HG02610 (cell line): ENCODE measurements around the gene TACR2.

Source experiments
- ATAC-seq: cut with Tn5 transposase; IDR thresholded peaks from one replicate; pipeline ENCODE4 v1.9.1; 2021; ENCODE audit warnings: mild to moderate bottlenecking, moderate library complexity; ENCODE audit not compliant: unreplicated experiment

TACR2 gene

DNA sequence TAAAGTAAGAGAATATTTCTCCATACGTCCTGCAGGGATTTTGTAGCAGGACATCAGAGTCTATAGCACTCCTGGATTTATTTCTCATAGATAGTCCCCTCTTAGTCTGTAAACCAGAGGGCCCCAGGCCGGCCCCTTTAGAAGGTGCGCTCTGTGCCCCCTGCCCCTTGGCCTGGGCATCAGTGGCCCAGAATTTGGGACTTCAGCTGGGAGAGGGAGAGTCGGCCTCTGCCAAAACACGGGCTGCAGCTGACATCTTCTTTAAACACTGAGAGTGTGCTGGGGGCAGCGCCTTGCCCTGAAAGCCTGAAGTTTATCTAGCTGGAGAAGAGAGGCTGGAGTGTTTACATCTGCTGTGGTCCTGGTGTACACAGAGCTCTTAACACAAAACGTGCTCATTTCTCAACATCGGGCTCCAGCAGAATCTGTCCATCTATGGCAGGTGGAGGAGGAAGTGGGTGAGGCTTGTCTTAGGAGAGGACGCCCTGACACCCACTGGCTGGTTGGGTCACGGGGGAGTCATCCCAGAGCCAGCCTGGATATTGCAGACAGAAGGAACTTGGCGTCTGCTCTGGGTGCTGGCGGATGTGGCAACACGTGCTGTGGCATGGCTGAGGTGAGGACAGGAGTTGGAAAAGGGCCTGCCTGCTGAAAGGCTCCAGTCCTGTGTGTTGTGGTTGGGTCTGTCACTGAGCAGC, 5.0 kb upstream of the TACR2 start:
- no peak for ATAC-seq

DNA sequence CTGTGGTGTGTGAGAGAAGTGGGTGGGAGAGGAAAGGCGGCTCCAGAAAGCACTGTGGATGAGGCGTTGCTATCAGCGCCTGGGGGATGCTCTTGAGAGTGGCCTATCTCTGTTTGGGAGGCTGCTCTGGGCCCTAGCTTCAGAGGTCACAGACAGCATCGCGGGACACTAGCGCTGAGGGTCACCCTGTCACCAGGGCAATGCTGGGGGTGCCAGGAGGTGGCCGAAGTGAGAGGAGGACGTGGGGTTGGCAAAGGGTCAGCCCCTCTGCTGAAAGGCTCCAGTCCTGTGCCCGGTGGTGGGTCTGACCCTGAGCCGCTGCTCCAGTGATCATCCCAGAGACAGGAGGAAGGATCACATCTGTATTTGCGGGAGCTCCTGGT, 3.0 kb upstream of the TACR2 start:
- no peak for ATAC-seq

GRCh38 chr10:69419096-69419743, 2.5 kb upstream of the TACR2 start:
- no peak for ATAC-seq

GRCh38 chr10:69418052-69418752, 1.5 kb upstream of the TACR2 start:
- ATAC-seq = no peak

GRCh38 chr10:69417542-69417941, 824 bp upstream of the TACR2 start:
- no peak for ATAC-seq

GRCh38 chr10:69415951-69416350, 767 bp downstream of the TACR2 start:
- no peak for ATAC-seq

- no peak for ATAC-seq
These were observed 1.7 kb downstream of the TACR2 start for GRCh38 chr10:69415049-69415448.

DNA sequence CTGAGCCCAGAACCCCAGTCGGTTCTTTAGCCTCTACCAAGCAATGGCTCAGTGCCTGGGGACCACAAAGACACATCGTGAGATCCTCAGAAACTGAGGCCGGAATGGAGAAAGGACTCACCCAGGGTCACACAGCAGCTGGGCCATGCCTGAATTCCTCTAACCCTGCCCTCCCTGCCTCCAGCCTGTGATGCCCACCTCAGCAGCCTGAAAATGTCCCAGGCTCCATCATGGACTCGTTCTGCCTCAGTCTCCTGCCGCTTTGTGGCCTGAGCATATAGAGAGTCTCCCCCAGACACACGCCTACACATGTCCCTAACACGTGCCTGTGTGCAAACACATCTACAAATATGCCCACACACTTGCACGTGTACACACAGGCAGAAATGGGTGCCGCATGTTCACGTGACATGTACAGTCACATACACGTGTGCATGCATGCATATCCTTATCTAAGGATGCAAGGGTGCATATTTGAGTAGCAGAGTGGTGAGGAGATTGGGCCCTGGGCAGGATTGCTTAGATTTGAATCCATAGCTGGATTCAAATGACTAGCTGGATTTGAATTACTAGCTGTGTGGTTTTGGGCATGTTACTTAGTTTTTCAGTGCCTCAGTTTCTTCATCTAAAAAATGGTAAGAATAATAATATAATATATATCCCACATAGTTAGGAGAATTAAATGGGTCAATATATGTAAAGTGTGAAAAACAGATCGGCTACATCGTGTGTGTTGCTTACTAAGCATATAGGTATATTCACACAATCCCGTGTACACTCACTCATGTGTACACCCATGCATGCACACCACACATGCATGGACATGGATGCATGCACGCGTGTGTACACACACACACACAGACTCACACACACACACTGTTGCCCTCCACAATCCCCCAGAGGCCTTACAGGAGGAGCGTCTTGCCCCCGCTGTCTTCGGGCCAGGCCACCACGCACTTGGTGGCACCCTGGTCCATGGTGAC, 2.4 kb downstream of the TACR2 start:
- ATAC-seq = no peak

DNA sequence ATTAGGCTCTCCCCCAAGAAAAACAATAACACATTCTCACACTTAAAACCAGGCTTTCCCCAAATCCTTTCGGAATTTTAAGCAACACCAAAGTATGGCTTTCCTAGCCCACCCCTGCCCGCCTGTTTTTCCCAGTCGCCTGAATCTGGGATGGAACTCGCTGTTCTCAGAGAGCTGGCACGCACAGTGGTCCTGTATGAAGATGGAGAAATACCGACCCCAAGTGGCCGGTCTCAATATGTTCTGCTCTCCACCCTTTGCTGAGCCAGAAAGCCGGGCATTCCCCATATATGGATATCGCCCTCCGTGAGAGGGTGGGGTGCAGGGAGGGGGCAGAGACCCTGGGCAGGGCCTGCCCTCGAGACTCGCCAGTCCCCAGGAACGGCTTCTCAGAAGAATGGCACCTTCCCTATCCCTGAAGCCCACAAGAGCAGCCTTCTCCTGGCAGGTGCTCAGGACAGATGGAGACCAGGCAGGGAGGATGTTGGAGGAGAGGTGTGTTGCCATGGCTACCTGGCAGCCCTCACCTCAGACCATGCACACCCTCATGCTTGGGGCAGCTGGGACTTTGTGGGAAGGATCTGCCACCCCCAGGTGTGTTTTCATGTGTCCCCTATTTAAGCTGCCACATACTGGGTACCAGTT, 3.4 kb downstream of the TACR2 start:
- ATAC-seq = no peak

GRCh38 chr10:69412232-69412790, 4.4 kb downstream of the TACR2 start:
- ATAC-seq = no peak

- no peak for ATAC-seq
These were observed 5.2 kb downstream of the TACR2 start for GRCh38 chr10:69411476-69411875.

- ATAC-seq = no peak
These were observed 6.2 kb downstream of the TACR2 start for GRCh38 chr10:69410487-69410886.

- ATAC-seq = peak; percentile 33
These were observed 6.8 kb downstream of the TACR2 start for GRCh38 chr10:69409968-69410367.

DNA sequence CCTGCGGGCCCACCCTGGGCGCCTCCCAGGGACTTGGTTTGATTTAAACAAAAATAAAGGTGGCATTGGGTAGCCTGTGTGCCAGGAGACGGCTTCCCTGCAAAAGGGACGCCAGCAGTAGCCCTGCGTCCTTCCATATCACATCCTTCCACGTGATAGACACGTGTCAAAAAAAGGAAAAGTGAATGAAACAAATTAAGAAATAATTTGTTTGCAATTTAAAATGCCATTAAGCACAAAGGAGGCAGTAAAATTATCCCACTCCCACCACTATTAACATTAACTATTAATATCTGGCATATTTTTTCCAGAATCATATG, 7.6 kb downstream of the TACR2 start:
- no peak for ATAC-seq

DNA sequence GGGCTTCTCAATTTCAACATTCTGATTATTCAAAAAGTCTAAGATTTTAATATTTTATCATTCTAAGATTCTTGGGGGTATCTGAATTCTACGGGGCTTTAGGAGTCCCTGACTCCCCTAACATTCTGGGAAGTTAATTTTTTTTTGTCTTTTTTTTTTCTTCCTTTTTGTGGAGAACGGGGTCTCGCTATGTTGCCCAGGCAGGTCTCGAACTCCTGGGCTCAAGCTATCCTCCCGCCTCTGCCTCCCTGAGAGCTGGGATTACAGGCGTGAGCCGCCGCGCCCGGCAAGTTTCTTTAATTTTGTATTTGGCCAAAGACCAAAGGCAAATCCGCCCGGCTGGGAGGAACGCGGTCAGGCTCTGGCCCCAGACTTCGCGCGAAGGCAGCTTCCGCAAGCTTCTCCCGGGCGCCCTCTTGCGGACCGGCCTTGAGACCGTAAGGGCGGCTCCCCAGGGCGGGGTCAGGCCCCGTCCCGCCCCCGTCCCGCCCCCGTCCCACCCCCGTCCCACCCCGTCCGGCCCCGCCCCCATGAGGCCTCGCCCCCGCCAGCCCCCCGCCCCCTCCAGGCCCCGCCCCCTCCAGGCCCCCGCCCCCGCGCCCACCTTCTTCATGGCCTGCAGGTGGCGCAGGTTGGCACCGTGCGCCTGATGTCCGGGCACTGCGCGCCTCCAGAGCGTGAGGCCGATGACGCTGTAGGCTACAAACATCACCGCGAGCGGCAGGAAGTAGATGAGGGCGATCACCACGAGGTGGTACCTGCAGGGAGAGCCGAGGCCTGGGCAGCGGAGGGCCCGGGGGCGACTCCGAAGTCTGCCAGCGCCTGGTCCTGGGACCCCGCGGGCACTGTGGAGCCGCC, 8.2 kb downstream of the TACR2 start:
- ATAC-seq = peak; percentile 71

GRCh38 chr10:69407621-69408301, 9.0 kb downstream of the TACR2 start:
- no peak for ATAC-seq

- no peak for ATAC-seq
These were observed 9.7 kb downstream of the TACR2 start for GRCh38 chr10:69406816-69407580.

DNA sequence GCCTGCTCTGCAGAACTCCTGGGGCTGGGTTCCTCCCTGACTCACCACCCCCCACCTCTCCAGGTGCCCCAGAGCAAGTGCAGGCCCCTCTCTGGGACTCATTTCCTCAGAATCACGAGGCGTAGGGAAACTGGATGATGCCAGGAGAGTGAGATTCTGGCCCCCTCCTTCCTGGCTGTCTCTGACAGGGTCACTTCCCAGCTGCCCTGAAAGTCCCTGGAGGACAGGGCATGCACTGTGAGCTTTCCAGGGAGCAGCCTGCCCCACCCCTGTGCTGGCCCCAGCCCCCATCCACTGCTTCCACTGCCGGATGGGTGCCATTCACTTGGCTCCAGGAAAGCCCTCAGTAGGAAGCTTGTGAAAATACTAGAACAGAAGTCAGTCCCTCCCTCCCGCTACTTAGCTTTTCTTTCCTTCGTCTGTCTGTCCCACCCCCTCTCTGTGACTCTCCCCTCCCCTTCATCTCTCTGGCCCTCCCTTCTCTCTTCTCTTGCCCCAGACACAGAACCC, 10.4 kb downstream of the TACR2 start:
- no peak for ATAC-seq
